ENCODE measurements around the gene ZSWIM9. TPM values are rescaled to one million over a fixed set of nuclear protein-coding genes. Genes with fewer than 3 reads are reported as not detected.
"Not testable (repeated sequence)": the region's sequence is repeated elsewhere in the genome, so short reads cannot be mapped to it uniquely, and the experiment has no call there.

Gene ZSWIM9
- total RNA-seq, 1 donor from 2014 or later: 1.3 TPM

DNA sequence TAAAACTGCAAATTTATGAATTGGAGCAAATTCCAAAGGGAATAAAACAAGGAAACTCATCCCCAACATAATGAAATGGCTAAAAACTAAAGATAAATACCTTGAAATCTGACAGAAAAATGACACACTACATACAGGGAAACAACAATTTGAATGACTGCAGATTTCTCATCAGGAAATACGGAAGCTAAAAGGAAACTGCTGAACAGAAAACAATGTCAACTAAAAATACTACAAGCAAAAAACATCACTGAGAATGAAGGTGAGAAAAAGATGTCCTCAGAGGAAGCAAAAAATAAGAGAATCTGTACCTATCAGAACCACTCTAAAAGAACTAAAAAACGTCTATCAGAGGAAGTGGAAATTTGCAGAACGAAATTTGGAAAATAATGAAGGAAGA lies 39.5 kb downstream of the ZSWIM9 start:
- H3K36me3 ChIP-seq (ENCODE audit: control insufficient read depth, insufficient read depth, low read length): no peaks in the 10 kb centered on the region
- no peak overlapping the region for H3K4me3 ChIP-seq (ENCODE audit: low read depth, low read length)
- FAIRE-seq: no peak
- TF ChIP-seq CTCF (IDR thresholded peaks at IDR 0.05; ENCODE audit: insufficient read depth, low read length, severe bottlenecking): no peak
- DNase-seq (ENCODE audit: low read depth): no peak
- no peaks in the 10 kb centered on the region for H3K27me3 ChIP-seq (ENCODE audit: control insufficient read depth, insufficient read depth, low read length)

DNA sequence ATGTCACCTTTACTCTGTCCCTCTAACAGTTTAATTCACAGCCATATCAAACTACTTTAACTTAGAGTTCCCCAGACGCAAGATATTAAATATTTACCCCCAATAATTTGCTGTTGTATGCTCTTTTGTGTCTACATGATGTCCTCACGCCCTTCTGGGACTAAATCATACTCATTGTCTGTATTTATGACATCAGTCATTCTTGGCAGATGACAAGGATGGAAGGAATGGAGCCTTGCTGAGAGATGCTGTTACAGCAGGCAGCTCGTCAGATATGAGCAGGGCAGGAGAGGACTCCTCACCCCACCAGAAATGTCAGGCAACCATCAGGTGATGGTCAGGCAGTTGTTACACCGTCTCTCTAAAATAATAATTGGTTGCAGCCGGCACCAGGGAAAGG lies 43.5 kb downstream of the ZSWIM9 start:
- FAIRE-seq (no peak), DNase-seq (ENCODE audit: low read depth) (peak; percentile 4)
- Histone ChIP-seq H3K27me3 (ENCODE audit: control insufficient read depth, insufficient read depth, low read length) (no peaks in the 10 kb centered on the region), H3K4me3 (ENCODE audit: low read depth, low read length) (no peak overlapping the region), H3K36me3 (ENCODE audit: control insufficient read depth, insufficient read depth, low read length) (no peaks in the 10 kb centered on the region)
- no peak for TF ChIP-seq CTCF (IDR thresholded peaks at IDR 0.05; ENCODE audit: insufficient read depth, low read length, severe bottlenecking)

DNA sequence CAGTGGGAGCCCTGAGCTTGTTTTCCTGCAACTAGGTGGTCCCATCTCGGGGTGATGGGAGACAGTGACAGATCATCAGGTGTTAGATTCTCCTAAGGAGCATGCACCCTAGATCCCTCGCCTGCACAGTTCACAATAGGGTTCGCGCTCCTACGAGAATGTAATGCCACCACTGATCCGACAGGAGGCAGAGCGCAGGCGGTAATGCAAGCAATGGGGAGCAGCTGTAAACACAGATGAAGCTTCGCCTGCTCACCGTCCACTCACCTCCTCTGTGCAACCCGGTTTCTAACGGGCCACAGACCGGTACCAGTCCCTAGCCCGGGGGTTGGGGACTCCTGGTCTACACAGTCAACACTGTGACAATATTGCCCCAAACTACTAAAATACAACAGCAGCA lies 46.5 kb downstream of the ZSWIM9 start:
- no peak for TF ChIP-seq CTCF (IDR thresholded peaks at IDR 0.05; ENCODE audit: insufficient read depth, low read length, severe bottlenecking)
- Histone ChIP-seq H3K4me3 (ENCODE audit: low read depth, low read length) (no peak overlapping the region), H3K27me3 (ENCODE audit: control insufficient read depth, insufficient read depth, low read length) (no peaks in the 10 kb centered on the region), H3K36me3 (ENCODE audit: control insufficient read depth, insufficient read depth, low read length) (no peaks in the 10 kb centered on the region)
- no peak for FAIRE-seq
- no peak for DNase-seq (ENCODE audit: low read depth)

GRCh38 chr19:48218997-48219396 lies 48.5 kb downstream of the ZSWIM9 start:
- no peak for FAIRE-seq

GRCh38 chr19:48220784-48221183 lies 50.3 kb downstream of the ZSWIM9 start:
- not testable (repeated sequence) for FAIRE-seq; H3K36me3 ChIP-seq (ENCODE audit: control insufficient read depth, insufficient read depth, low read length); DNase-seq (ENCODE audit: low read depth); H3K4me3 ChIP-seq (ENCODE audit: low read depth, low read length); H3K27me3 ChIP-seq (ENCODE audit: control insufficient read depth, insufficient read depth, low read length)

More at GRCh38 chr19:48218997-48219396, 48.5 kb downstream of the ZSWIM9 start:
- Histone ChIP-seq H3K36me3 (ENCODE audit: control insufficient read depth, insufficient read depth, low read length) (no peaks in the 10 kb centered on the region), H3K4me3 (ENCODE audit: low read depth, low read length) (no peak overlapping the region), H3K27me3 (ENCODE audit: control insufficient read depth, insufficient read depth, low read length) (no peaks in the 10 kb centered on the region)
- no peak for TF ChIP-seq CTCF (IDR thresholded peaks at IDR 0.05; ENCODE audit: insufficient read depth, low read length, severe bottlenecking)
- DNase-seq (ENCODE audit: low read depth): peak; percentile 44

DNA sequence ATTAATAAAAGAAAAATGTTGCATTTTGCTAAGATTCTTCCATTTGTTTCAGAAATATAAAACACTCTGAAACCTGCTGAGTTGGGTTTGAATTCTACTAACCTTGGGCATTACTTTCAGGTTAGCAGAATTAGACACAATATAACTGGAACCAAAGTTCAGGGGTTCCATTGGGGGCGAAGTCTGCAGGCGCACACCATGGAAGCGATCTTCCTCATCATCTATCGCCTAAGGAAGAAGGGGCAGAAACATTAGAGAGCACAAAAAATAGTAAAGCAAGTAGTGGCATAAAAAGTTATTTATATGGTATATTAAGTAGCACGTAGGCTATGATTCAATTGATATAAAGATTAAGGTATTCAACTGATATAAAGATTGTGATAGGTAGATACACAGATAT lies 51.1 kb downstream of the ZSWIM9 start:
- FAIRE-seq: no peak
- TF ChIP-seq CTCF (IDR thresholded peaks at IDR 0.05; ENCODE audit: insufficient read depth, low read length, severe bottlenecking): no peak
- DNase-seq (ENCODE audit: low read depth): no peak
- Histone ChIP-seq H3K27me3 (ENCODE audit: control insufficient read depth, insufficient read depth, low read length) (no peaks in the 10 kb centered on the region), H3K4me3 (ENCODE audit: low read depth, low read length) (no peak overlapping the region), H3K36me3 (ENCODE audit: control insufficient read depth, insufficient read depth, low read length) (no peaks in the 10 kb centered on the region)

Data from bronchial epithelial cell (primary cell).